ENCODE data around the gene TRMT112. TPM values are rescaled to one million over a fixed set of nuclear protein-coding genes. Genes with fewer than 3 reads are reported as not detected.
A peak's percentile ranks its signal among the peaks of the same experiment; 100 is the strongest.

The TRMT112 gene
- total RNA-seq, 1 donor from 2014 or later, result 93.1 TPM

DNA sequence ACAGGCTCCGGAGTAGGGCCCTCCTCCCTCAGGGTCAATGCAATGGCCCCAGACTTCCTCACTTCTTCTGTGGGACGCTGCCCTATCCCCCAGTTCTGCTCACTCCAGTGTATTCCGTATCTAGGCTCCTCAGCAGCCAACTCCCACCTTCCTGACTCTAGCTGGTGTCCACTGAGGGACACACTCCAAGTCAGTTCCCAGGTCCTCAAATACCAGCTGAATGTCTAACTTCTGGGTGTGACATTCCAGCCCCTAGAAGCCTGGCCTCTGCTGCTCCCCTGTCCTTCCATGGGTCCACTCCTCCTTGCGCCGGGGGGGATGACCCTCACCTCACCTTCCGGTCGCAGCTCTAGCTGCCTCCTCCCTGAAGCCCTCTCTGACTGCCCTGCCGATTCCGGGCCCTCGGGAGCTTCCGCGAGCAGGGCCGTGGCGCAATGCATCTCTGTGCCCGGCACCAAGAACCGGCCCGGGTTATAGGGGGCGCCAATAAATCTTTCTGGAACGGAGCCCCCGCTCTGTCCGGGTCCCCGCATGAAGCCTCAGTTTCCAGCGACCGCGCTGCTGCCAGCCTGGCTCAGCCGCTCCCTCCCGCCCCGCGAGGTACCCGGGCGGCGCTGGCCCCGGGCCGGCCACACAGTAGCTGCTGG lies 48.3 kb downstream of the TRMT112 start:
- Mint-ChIP-seq H3K27me3 (ENCODE audit: unreplicated experiment) (peaks cover 15% of the 10 kb centered on the region), H3K9me3 (ENCODE audit: unreplicated experiment) (peaks cover 16% of the 10 kb centered on the region), H3K36me3 (ENCODE audit: unreplicated experiment) (no peaks in the 10 kb centered on the region), H3K4me3 (ENCODE audit: unreplicated experiment) (peak overlapping the region; percentile 90), H3K27ac (ENCODE audit: unreplicated experiment) (peak overlapping the region; percentile 95), H3K4me1 (ENCODE audit: low read depth, unreplicated experiment) (peaks cover 2% of the 10 kb centered on the region)
- TF ChIP-seq, protein P1, sequence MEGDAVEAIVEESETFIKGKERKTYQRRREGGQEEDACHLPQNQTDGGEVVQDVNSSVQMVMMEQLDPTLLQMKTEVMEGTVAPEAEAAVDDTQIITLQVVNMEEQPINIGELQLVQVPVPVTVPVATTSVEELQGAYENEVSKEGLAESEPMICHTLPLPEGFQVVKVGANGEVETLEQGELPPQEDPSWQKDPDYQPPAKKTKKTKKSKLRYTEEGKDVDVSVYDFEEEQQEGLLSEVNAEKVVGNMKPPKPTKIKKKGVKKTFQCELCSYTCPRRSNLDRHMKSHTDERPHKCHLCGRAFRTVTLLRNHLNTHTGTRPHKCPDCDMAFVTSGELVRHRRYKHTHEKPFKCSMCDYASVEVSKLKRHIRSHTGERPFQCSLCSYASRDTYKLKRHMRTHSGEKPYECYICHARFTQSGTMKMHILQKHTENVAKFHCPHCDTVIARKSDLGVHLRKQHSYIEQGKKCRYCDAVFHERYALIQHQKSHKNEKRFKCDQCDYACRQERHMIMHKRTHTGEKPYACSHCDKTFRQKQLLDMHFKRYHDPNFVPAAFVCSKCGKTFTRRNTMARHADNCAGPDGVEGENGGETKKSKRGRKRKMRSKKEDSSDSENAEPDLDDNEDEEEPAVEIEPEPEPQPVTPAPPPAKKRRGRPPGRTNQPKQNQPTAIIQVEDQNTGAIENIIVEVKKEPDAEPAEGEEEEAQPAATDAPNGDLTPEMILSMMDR (IDR thresholded peaks at IDR 0.05; ENCODE audit: partially characterized antibody, unreplicated experiment), result no peak
- DNase-seq, result peak; percentile 69

DNA sequence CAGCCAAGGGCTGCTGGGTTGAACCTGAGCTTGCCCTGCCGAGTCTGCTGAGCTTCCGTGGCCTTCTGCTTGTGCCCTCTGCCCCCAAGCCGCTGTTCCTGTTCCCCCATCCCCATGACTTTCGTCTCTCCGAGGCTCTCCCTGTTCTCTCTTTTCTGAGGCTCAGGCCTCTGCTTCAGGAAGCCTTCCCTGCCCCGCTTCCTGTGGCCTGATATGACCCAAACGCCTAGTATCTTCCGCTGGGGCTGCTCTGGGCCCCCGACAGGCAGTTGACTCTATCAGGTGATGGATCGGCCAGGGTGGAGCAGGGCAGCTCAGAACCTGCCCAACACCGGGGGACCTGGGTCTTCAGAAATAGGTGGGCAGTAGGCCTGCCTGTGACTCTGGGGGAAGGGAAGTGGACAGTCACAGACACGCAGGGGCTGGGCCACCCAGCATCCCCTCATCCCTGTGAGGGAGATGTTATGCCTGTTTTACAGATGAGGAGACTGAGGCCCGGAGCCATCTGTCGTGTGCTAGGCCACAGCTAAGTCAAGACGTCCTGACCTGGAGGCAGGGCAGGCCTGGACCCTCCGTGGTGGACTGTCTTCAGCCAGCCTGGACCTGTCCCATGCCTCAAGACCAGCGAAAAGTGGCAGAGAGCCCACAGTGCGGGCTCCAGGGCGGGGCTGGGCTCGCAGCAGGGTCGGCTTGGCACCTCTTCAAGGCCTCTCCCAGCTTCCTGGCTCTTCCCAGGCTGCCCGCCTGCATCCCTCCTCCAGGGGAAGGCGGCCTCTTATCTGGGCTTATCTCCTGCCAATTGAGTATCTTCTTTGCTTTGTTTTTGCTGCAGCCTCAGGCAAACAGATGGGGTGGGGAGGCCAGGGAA lies 49.1 kb downstream of the TRMT112 start:
- Mint-ChIP-seq H3K27ac (ENCODE audit: unreplicated experiment) (peak overlapping the region; percentile 95), H3K4me3 (ENCODE audit: unreplicated experiment) (peak overlapping the region; percentile 90), H3K27me3 (ENCODE audit: unreplicated experiment) (peaks cover 15% of the 10 kb centered on the region), H3K9me3 (ENCODE audit: unreplicated experiment) (peaks cover 16% of the 10 kb centered on the region), H3K36me3 (ENCODE audit: unreplicated experiment) (no peaks in the 10 kb centered on the region), H3K4me1 (ENCODE audit: low read depth, unreplicated experiment) (peaks cover 2% of the 10 kb centered on the region)
- DNase-seq, result no peak
- TF ChIP-seq, protein P1 (IDR thresholded peaks at IDR 0.05; ENCODE audit: partially characterized antibody, unreplicated experiment), result no peak

DNA sequence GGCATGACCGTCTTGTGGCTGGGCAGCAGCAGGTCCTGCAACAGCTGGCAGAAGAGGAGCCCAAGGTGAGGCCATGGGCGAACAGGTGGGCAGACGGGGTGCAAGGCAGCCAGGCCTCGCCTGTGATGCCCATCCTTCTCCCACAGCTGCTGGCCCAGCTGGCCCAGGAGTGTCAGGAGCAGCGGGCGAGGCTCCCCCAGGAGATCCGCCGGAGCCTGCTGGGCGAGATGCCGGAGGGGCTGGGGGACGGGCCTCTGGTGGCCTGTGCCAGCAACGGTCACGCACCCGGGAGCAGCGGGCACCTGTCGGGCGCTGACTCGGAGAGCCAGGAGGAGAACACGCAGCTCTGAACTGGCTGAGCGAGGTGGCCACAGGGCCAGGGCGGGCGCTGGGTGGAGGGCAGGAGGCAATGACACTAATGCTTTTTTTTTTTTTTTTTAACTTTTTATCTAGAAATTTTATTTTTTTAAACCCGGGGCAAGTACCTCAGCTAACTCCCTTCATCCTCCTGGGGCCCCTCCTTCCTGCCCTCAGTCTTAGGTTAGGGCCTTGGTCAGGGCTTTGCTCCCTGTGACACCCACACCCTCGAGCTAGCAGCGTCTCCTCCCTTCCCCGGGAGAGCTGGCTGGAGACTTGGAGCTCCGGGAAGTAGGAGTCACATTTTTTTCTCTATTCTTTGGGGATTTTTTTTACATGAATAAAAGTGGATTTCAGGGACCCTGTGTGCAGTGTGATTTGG lies 50.0 kb downstream of the TRMT112 start:
- Mint-ChIP-seq H3K27ac (ENCODE audit: unreplicated experiment) (peak overlapping the region; percentile 34), H3K4me1 (ENCODE audit: low read depth, unreplicated experiment) (peaks cover 2% of the 10 kb centered on the region), H3K36me3 (ENCODE audit: unreplicated experiment) (no peaks in the 10 kb centered on the region), H3K4me3 (ENCODE audit: unreplicated experiment) (peak overlapping the region; percentile 55), H3K27me3 (ENCODE audit: unreplicated experiment) (peaks cover 17% of the 10 kb centered on the region), H3K9me3 (ENCODE audit: unreplicated experiment) (peaks cover 16% of the 10 kb centered on the region)
- TF ChIP-seq, protein P1 (IDR thresholded peaks at IDR 0.05; ENCODE audit: partially characterized antibody, unreplicated experiment), result no peak
- DNase-seq, result no peak

Small RNAs within 50 kb of the gene (microRNA-seq; reads per million reads assigned to microRNA genes)
- gene MIR7155 (ENCODE audit: unreplicated experiment), result 5.9 reads per million, percentile 35 among the genes with 10 or more reads in this experiment

Other genes starting within 250 kb of the TRMT112 start
- 12.7 TPM for gene MACROD1, start 151.4 kb downstream of the TRMT112 start, total RNA-seq (ENCODE audit: unreplicated experiment)
- gene STIP1, start 131.4 kb downstream of the TRMT112 start, total RNA-seq (ENCODE audit: unreplicated experiment), result 160 TPM
- 2.0 TPM for gene FERMT3, start 110.8 kb downstream of the TRMT112 start, total RNA-seq (ENCODE audit: unreplicated experiment)
- 39.0 TPM for gene TRPT1, start 91.4 kb downstream of the TRMT112 start, total RNA-seq (ENCODE audit: unreplicated experiment)
- 37.0 TPM for gene NUDT22, start 91.3 kb downstream of the TRMT112 start, total RNA-seq (ENCODE audit: unreplicated experiment)
- 30.5 TPM for gene DNAJC4, start 87.0 kb downstream of the TRMT112 start, total RNA-seq (ENCODE audit: unreplicated experiment)
- 12.3 TPM for gene VEGFB, start 83.0 kb downstream of the TRMT112 start, total RNA-seq (ENCODE audit: unreplicated experiment)
- 31.4 TPM for gene FKBP2, start 76.5 kb downstream of the TRMT112 start, total RNA-seq (ENCODE audit: unreplicated experiment)
- gene PPP1R14B, start 70.6 kb downstream of the TRMT112 start, total RNA-seq (ENCODE audit: unreplicated experiment), result 348 TPM
- gene PLCB3, start 66.0 kb downstream of the TRMT112 start, total RNA-seq (ENCODE audit: unreplicated experiment), result 36.2 TPM
- 47.0 TPM for gene BAD, start 32.9 kb downstream of the TRMT112 start, total RNA-seq (ENCODE audit: unreplicated experiment)
- gene GPR137, start 31.7 kb downstream of the TRMT112 start, total RNA-seq (ENCODE audit: unreplicated experiment), result 52.5 TPM
- 0.47 TPM for gene KCNK4, start 26.3 kb downstream of the TRMT112 start, total RNA-seq (ENCODE audit: unreplicated experiment)
- not detected for gene CATSPERZ, start 17.2 kb downstream of the TRMT112 start, total RNA-seq (ENCODE audit: unreplicated experiment)
- 69.9 TPM for gene ESRRA, start 12.0 kb downstream of the TRMT112 start, total RNA-seq (ENCODE audit: unreplicated experiment)
- 418 TPM for gene PRDX5, start 562 bp upstream of the TRMT112 start, total RNA-seq (ENCODE audit: unreplicated experiment)
- 83.6 TPM for gene CCDC88B, start 22.6 kb upstream of the TRMT112 start, total RNA-seq (ENCODE audit: unreplicated experiment)
- 3.2 TPM for gene RPS6KA4, start 41.6 kb upstream of the TRMT112 start, total RNA-seq (ENCODE audit: unreplicated experiment)
- not detected for gene SLC22A11, start 238.4 kb upstream of the TRMT112 start, total RNA-seq (ENCODE audit: unreplicated experiment)

Measured in glutamatergic neuron (in vitro differentiated cells).